GM18511 (cell line): ENCODE measurements around the gene ELOVL2.
"Not testable (repeated sequence)": the region's sequence is repeated elsewhere in the genome, so short reads cannot be mapped to it uniquely, and the experiment has no call there.

Source experiments
- ATAC-seq: cut with Tn5 transposase; IDR thresholded peaks from one replicate; pipeline ENCODE4 v1.9.1; 2021; ENCODE audit warnings: mild to moderate bottlenecking, moderate library complexity; ENCODE audit not compliant: unreplicated experiment

Gene ELOVL2

GRCh38 chr6:11023032-11023431 is 21.1 kb downstream of the ELOVL2 start:
- ATAC-seq = no peak

GRCh38 chr6:11021714-11022113 is 22.4 kb downstream of the ELOVL2 start:
- no peak for ATAC-seq

GRCh38 chr6:11021003-11021402 is 23.1 kb downstream of the ELOVL2 start:
- ATAC-seq = no peak

GRCh38 chr6:11018225-11018624 is 25.9 kb downstream of the ELOVL2 start:
- ATAC-seq = no peak

- ATAC-seq = no peak
Measured at GRCh38 chr6:11017090-11017489, 27.0 kb downstream of the ELOVL2 start.

GRCh38 chr6:11016452-11016851 is 27.7 kb downstream of the ELOVL2 start:
- ATAC-seq = no peak

GRCh38 chr6:11015102-11015501 is 29.0 kb downstream of the ELOVL2 start:
- ATAC-seq = no peak

GRCh38 chr6:11013721-11014070 is 30.4 kb downstream of the ELOVL2 start:
- no peak for ATAC-seq

- ATAC-seq = no peak
Measured at GRCh38 chr6:11012976-11013720, 31.0 kb downstream of the ELOVL2 start.

- ATAC-seq = no peak
Measured at GRCh38 chr6:11012295-11012754, 31.8 kb downstream of the ELOVL2 start.

GRCh38 chr6:11011787-11012234 is 32.3 kb downstream of the ELOVL2 start:
- ATAC-seq = no peak

- peak; percentile 79 for ATAC-seq
Measured at GRCh38 chr6:11009353-11009752, 34.8 kb downstream of the ELOVL2 start.

GRCh38 chr6:11008821-11009220 is 35.3 kb downstream of the ELOVL2 start:
- ATAC-seq = no peak

- ATAC-seq = no peak
Measured at GRCh38 chr6:11007715-11008608, 36.1 kb downstream of the ELOVL2 start.

GRCh38 chr6:11006061-11006460 is 38.0 kb downstream of the ELOVL2 start:
- ATAC-seq = no peak

- ATAC-seq = not testable (repeated sequence)
Measured at GRCh38 chr6:11003297-11003696, 40.8 kb downstream of the ELOVL2 start.

- no peak for ATAC-seq
Measured at GRCh38 chr6:11002176-11002575, 41.9 kb downstream of the ELOVL2 start.

- no peak for ATAC-seq
Measured at GRCh38 chr6:10999994-11000393, 44.1 kb downstream of the ELOVL2 start.

- ATAC-seq = no peak
Measured at GRCh38 chr6:10995114-10995707, 48.9 kb downstream of the ELOVL2 start.

GRCh38 chr6:10993896-10994295 is 50.2 kb downstream of the ELOVL2 start:
- ATAC-seq = no peak

GRCh38 chr6:10991115-10991514 is 53.0 kb downstream of the ELOVL2 start:
- no peak for ATAC-seq

GRCh38 chr6:10989587-10989986 is 54.5 kb downstream of the ELOVL2 start:
- ATAC-seq = no peak
